NCI-H345 (cell line): ENCODE measurements around the gene SESTD1.

Experiments
- DNase-seq: peaks from one replicate; lab custom pipeline; 2025; lab: John Stamatoyannopoulos, UW

The SESTD1 gene

DNA sequence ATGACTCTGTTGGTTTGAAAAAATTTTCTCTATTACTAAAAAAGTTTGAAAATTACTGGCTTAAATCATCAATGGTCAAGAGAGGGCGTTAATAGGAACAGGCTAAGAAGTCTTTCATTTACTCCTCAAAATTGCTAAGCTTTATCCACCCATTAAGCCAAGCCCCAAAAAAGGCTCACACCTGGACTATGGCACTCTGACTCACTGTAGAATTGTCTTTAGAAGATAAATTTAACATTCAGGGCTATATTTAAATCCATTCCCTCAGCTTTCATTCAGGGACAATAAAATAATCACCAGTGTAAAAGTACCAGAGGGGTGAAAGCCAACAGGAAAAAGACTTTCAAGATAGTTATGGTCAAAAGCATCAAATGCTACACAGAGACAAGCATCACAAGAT lies 80.0 kb downstream of the SESTD1 start:
- no peak for DNase-seq

DNA sequence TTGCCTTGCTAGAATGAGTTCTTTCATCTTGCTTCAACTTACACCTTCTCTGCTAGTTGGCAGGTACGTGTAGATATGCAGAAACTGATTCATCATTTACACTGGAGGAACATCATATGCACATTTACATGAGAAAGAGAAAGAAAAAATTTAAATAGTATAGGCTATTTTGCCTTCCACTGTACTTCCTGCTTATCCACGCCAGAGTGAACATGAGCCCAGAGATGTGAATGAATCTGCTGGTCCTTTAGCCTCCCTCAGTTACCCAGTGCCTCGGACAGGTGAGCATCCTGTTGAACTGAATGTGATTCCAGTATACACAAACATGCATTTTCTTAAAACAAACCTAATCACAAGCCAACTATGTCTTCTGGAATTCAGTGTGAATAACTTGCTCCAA lies 83.6 kb downstream of the SESTD1 start:
- no peak for DNase-seq

- no peak for DNase-seq
These were observed 84.4 kb downstream of the SESTD1 start for GRCh38 chr2:179180242-179180641.

DNA sequence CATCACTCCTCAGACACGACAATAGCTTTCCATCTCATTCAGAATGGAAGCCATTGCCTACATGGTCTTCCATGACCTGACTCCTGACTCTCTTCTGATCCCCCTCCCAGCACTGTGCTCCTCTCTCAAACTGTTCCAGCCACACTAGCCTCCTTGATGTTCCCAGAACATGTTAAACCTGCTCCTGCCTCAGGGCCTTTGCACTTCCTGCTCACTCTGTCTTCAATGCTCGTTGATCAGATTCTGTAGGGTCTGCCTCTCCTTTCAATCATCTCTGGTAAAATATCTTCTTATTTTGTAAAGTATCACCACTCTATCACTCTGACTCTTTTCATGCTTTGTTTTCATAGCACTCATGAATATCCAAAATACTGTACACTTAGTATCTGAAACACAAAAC lies 84.9 kb downstream of the SESTD1 start:
- DNase-seq = no peak

GRCh38 chr2:179177694-179178093 lies 86.9 kb downstream of the SESTD1 start:
- no peak for DNase-seq

DNA sequence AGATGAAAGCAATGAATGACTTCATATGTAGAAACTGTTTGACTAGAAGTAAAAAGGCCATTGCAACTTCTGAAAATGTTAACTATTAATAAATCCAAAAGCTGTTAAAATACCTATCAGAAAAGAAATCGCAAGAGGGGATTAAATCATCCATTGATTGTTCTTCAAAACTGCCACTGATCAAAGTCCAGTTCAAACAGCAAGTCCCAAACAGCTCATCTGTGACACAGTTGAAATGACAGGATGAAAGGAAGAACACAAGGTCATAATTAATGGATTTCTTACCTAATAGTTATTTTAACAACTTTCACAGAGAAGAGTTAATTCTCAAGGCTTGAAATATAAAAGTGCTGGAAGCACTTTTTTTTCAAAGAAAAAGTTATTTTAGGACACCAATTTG lies 90.4 kb downstream of the SESTD1 start:
- no peak for DNase-seq

DNA sequence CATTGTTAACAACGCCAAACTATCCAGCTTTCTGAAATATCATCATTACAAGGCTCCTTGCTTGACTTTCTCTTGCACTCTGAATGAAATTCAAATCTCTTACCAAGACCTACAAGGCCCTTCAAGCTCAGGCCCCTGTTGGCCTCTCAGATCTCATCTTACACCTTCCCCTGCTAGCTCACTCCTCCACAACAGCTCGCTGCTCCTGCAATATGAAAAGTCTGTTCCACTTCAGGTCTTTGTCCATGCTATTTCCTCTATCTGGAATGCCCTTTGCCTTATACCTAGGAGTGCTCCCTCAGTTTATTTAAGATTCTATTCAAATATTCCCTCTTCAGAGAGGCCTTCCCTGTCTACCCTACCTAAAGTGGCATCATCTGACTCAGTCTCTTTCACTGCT lies 91.7 kb downstream of the SESTD1 start:
- DNase-seq = no peak

DNA sequence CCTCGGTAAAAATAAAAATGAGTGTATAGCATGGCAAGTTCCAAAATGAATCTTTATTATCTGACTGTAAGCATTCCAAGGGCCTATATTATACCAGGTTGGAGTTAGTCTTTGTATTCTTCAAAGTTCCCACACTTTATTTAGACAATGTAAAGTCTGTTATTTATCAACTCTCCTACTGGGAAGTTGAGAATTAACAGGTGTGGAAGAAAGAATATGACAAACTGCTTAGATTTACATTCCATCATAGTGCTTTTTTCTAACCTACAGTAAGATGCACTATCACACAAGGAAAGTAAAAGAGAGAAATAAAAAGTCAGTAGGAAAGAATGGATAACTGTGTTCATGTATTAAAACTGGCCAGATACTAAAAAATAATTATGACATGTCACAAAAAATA lies 93.3 kb downstream of the SESTD1 start:
- no peak for DNase-seq

- DNase-seq = no peak
These were observed 93.7 kb downstream of the SESTD1 start for GRCh38 chr2:179170901-179171300.

GRCh38 chr2:179165356-179166000 lies 99.2 kb downstream of the SESTD1 start:
- DNase-seq = no peak

DNA sequence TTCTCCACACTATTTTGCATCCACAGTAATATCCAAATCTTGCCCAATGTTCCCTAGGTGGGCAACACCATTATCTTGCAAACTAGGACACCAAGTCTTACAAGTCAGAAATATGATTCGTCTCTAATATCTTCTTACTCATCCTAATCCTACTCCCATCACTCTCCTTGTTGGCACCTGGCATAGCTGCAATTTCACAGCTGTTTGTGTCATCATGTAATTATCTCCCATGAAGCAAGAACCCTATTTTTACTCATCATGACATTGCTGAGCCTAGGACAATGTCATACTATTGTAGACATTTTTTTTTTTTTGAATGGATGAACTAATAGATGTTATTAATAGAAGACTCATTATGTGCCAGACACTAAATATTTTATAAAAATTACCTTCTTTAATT lies 123.4 kb downstream of the SESTD1 start:
- DNase-seq = no peak

GRCh38 chr2:179140571-179140970 lies 124.1 kb downstream of the SESTD1 start:
- no peak for DNase-seq

DNA sequence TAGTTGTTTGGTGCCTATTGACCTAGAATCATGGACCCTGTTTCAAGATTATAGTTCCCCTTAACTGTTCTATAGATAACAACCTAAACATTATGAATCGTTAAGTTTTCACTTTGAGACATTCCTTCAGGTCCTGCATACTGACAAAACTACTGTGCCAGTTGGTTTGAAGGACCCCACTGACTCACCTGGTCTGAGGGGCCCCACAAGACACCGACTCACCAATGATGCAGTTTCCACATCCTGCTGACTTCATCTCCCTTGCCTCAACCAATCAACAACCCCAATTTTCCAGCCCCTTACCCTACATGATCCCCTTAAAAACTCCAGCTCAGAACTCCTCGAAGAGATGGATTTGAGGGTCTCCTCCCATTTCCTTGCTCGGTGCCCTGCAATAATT lies 125.1 kb downstream of the SESTD1 start:
- DNase-seq = no peak

GRCh38 chr2:179137200-179137759 lies 127.4 kb downstream of the SESTD1 start:
- no peak for DNase-seq

GRCh38 chr2:179133016-179133415 lies 131.6 kb downstream of the SESTD1 start:
- no peak for DNase-seq

DNA sequence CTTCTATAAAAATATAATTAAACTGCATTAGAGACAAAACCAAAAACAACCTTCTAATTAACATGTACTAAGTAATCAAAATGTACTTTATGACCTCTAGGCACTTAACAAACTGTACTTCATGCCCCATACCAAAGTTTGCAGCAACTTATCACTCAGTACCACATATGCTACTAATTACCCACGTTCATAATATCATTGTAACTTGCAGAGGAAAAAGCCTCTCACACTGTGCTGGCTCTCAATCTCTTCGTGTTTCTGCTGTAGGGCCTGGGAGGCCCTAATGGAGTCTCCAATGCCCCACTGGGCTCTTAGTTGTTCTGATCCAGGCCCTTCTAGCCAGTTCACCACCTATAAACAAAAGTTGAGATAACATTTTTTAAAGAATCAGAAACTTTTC lies 132.6 kb downstream of the SESTD1 start:
- DNase-seq = no peak

- DNase-seq = no peak
These were observed 134.1 kb downstream of the SESTD1 start for GRCh38 chr2:179130560-179130959.

GRCh38 chr2:179129574-179130238 lies 134.9 kb downstream of the SESTD1 start:
- DNase-seq = no peak

DNA sequence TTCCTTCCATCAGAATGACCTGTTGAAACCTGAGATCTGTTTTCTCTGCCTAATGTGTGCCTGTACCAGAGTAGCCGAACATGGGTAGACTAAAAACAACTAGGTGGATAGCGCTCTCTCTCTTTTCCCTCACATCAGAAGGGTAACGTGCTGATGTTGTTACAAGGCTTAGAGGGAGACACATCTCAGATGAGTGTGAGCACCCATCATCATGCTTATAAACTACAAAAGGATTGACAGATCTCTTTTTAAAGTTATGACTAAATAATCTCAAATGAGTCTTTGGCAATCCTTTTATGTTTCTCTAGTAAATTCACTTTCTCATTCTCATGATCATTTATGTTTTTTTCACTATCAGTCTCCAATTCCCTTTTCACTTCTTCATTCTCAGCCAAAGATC lies 139.2 kb downstream of the SESTD1 start:
- DNase-seq = no peak

GRCh38 chr2:179124282-179124681 lies 140.3 kb downstream of the SESTD1 start:
- DNase-seq = no peak

DNA sequence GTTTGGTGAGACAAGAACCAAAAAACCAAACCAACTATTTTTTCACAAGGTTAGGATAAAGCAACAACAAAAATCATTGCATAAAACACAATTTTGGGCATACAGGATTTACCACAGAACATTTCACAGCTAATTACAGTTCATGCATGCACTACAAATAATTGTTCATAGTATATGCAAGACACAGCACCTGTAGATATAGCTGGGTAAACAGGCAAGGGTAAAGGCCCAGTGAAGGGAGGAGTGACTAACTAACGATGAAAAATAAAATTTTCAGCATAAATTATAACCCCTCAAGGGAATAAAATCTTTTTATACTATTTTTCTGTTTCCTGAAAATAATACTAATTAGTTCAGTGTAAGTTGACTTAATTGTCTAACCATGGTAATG lies 141.4 kb downstream of the SESTD1 start:
- DNase-seq = no peak

GRCh38 chr2:179107737-179108136 lies 156.9 kb downstream of the SESTD1 start:
- no peak for DNase-seq

GRCh38 chr2:179106676-179107428 lies 157.8 kb downstream of the SESTD1 start:
- peak; percentile 96 for DNase-seq
